ENCODE results near the gene AAK1. TPM values are rescaled to one million over a fixed set of nuclear protein-coding genes. Genes with fewer than 3 reads are reported as not detected.

AAK1 gene
- polyA plus RNA-seq, 1 of the 3 experiments (the other 2 are of a cell fraction) = 13.4 TPM

GRCh38 chr2:69689969-69690368 is 46.4 kb upstream of the AAK1 start:
- 73% methylated on average over 2 of the region's 2 CpGs for WGBS (ENCODE audit: low lambda C conversion rate)
- TF ChIP-seq TCF12 (IDR thresholded peaks at IDR 0.05) (no peak), RXRA (IDR thresholded peaks at IDR 0.05; ENCODE audit: borderline replicate concordance, low read depth) (no peak), JUND (IDR thresholded peaks at IDR 0.05) (no peak), NRF1 (IDR thresholded peaks at IDR 0.05; ENCODE audit: low read depth, low read length) (no peak), RAD21 (IDR thresholded peaks at IDR 0.05; ENCODE audit: low read length) (no peak), REST (IDR thresholded peaks at IDR 0.05; ENCODE audit: low read depth, low read length) (no peak), RCOR1 (IDR thresholded peaks at IDR 0.05; ENCODE audit: low read length) (no peak), PBX3 (IDR thresholded peaks at IDR 0.05) (no peak), CTCF (IDR thresholded peaks at IDR 0.05) (no peak), MAX (IDR thresholded peaks at IDR 0.05; ENCODE audit: low read depth) (no peak), USF2 (IDR thresholded peaks at IDR 0.05; ENCODE audit: borderline replicate concordance, low read depth, low read length) (no peak)
- H3K27me3 ChIP-seq (ENCODE audit: insufficient read depth) = no peaks in the 10 kb centered on the region

More at GRCh38 chr2:69689969-69690368, 46.4 kb upstream of the AAK1 start:
- Histone ChIP-seq H3K9me3 (no peaks in the 10 kb centered on the region), H3K36me3 (replicated peaks in 1 of 2; ENCODE audit: control insufficient read depth in 1 of 2, insufficient read depth in 2 of 2, low read length in 1 of 2) (no peaks in the 10 kb centered on the region), H3K4me1 (ENCODE audit: control insufficient read depth in 1 of 2, insufficient read depth in 2 of 2, low read depth in 1 of 2, low read length in 1 of 2) (peaks cover 0 to 7% of the 10 kb centered on the region in 2 experiments; a peak in 2 of 4 replicates), H3K4me3 (ENCODE audit: low read depth in 2 of 2, low read length in 1 of 2) (no peak overlapping the region), H3K4me2 (no peak overlapping the region), H3K79me2 (ENCODE audit: insufficient read depth) (no peaks in the 10 kb centered on the region), H3K9me2 (no peaks in the 10 kb centered on the region), H3K9ac (no peak overlapping the region), H2AFZ (ENCODE audit: low read depth) (no peak overlapping the region), H3K27ac (ENCODE audit: low read depth in 2 of 2, low read length in 1 of 2) (no peak overlapping the region), H3F3A (replicated peaks; ENCODE audit: insufficient read depth) (peaks cover under 1% of the 10 kb centered on the region), H4K20me1 (ENCODE audit: insufficient read depth) (no peaks in the 10 kb centered on the region)
- CTCF ChIA-PET = no interaction called here
- POLR2A ChIA-PET = no interaction called here
- no peak for DNase-seq
